MG63 (cell line): Measurements from ENCODE around the gene SLC4A3. TPM values are rescaled to one million over a fixed set of nuclear protein-coding genes. Genes with fewer than 3 reads are reported as not detected.

Experiments
- DNase-seq: peaks from one replicate; pipeline ENCODE4 v3.0.0-alpha.2; 2020
- H3K27me3 ChIP-seq: fragments of 250-450 bp; sonication (Bioruptor Pico); 2 replicates; pipeline ENCODE4 v1.5.1; 2020; ENCODE audit warnings: mild to moderate bottlenecking, moderate library complexity
- H3K36me3 ChIP-seq: fragments of 250-450 bp; sonication (Bioruptor Pico); 2 replicates; pipeline ENCODE4 v1.5.1; 2020; ENCODE audit warnings: mild to moderate bottlenecking, moderate library complexity
- H3K4me3 ChIP-seq: fragments of 250-450 bp; sonication (Bioruptor Pico); 2 replicates; pipeline ENCODE4 v1.5.1; 2020; ENCODE audit warnings: mild to moderate bottlenecking, moderate library complexity
- H3K9me3 ChIP-seq: fragments of 250-450 bp; sonication (Bioruptor Pico); 2 replicates; pipeline ENCODE4 v1.5.1; 2020; ENCODE audit warnings: mild to moderate bottlenecking, moderate library complexity
- total RNA-seq: library from RNA; depleted of rRNA; stranded (reverse); fragments of >200 nt; shearing (Covaris generic); gene quantifications from 2 replicates; pipeline ENCODE4 v1.2.3, GENCODE V29; 2014; ENCODE audit warnings: low replicate concordance

The SLC4A3 gene
- total RNA-seq, 1 experiment from 2014 or later, result 3.0 TPM

DNA sequence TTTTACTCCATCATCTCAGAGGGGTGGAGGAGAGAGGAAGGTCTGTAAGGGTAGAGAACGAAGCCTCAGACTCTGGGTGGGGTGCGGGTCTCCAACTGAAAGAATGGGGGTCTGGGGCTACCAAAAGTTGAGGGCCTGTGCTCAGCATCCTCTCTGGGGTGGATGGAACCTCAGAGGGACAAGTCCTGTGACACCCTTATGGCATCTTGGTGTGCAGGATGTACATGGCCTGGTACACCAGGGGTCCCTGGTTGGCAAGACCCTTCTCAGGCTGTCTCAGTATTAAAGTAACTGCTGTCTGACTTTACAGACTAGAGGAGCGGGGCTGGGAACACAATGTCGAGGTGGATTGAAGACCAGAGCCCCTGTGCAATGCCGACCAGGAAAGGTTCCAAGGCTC, 2.3 kb upstream of the SLC4A3 start:
- Histone ChIP-seq H3K9me3 (no peaks in the 10 kb centered on the region), H3K4me3 (no peak overlapping the region), H3K36me3 (no peaks in the 10 kb centered on the region), H3K27me3 (no peaks in the 10 kb centered on the region)
- no peak for DNase-seq

DNA sequence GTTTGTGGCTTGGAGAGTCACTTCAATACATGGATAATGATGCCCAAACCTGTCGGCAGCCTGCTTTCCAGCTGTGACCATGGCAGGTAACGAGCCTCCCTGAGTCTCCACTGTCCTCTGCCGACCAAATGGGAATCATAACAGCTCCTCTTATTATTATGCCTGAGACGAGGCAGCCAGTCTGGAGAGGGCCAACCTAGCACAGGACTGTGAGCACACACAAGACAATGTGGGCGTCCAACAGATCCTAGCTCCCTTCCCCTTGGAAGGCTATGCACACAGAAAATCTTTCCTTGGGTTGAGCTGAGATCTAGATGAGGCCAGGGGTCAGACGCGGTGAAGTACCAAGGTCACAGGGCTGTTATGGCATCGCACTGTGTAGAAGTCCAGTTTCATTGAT, 890 bp upstream of the SLC4A3 start:
- no peaks in the 10 kb centered on the region for H3K9me3 ChIP-seq
- no peaks in the 10 kb centered on the region for H3K27me3 ChIP-seq
- no peaks in the 10 kb centered on the region for H3K36me3 ChIP-seq
- H3K4me3 ChIP-seq, result no peak overlapping the region
- DNase-seq, result no peak

DNA sequence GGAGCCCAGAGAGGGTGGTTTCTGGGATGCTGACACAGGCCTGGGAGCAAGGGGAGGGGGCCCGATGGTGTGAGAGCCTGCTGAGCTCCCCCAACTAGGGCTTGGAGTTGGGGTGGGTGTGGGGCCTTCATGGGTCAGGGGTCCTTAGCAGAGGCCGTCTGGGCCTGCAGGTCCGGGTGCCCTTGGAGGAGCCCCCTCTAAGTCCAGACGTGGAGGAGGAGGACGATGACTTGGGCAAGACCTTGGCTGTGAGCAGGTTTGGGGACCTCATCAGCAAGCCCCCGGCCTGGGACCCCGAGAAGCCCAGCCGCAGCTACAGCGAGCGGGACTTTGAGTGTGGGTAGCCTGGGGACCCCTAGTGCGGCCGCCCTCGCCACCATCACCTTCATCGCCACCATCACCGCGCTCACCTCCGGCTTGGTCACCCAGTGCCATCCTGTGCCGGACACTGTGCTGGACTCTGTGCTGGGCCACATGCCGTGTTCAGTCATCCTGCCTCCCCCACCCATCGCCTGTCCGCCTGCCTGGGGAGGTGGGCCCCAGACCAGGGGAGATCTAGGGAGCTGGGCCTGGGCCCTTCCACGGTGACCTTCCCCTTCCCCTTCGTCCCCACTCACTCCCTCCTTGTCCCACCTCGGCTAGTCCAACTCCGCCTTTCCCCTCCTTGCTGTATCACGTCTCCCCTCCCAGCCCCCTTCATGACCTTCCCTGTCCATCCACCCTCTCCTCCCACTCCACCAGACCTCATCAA, 980 bp downstream of the SLC4A3 start:
- H3K9me3 ChIP-seq, result no peaks in the 10 kb centered on the region
- peak overlapping the region; percentile 50 for H3K4me3 ChIP-seq
- H3K27me3 ChIP-seq, result no peaks in the 10 kb centered on the region
- no peak for DNase-seq
- no peaks in the 10 kb centered on the region for H3K36me3 ChIP-seq

DNA sequence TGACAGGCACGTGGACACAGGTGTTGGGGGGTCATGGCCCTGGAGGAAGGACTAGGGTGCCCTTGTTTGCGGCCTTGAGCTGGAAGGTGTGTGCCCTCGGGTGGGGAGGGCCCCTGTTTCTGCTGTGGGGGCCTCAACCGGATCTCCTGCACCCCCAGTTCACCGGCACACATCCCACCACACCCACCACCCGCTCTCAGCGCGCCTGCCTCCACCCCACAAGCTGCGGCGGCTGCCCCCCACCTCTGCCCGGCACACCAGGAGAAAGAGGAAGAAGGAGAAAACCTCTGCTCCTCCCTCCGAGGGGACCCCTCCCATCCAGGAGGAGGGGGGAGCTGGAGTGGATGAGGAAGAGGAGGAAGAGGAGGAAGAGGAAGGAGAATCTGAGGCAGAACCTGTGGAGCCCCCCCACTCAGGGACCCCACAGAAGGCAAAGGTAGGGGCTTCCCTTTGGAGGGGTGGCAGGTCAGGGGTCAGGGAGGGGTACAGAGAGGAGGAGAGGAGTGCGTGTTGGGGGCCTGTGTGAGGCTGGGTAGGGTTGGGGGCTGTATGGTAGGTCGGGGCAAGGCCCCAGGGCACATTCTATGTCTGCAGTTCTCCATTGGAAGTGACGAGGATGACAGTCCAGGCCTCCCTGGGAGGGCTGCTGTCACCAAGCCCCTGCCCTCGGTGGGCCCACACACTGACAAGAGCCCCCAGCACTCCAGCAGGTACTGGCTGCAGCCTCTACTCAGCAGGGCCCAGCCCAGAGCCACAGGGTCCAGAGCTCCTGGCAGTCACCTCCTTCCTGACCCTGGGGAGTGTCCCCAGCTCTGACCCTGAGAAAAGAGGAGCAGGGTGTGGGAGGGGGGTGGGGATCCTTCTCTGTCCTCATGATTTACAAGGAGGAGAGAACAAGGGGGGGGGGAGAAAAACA, 1.8 kb downstream of the SLC4A3 start:
- Histone ChIP-seq H3K9me3 (no peaks in the 10 kb centered on the region), H3K36me3 (no peaks in the 10 kb centered on the region), H3K4me3 (no peak overlapping the region), H3K27me3 (no peaks in the 10 kb centered on the region)
- DNase-seq, result no peak

DNA sequence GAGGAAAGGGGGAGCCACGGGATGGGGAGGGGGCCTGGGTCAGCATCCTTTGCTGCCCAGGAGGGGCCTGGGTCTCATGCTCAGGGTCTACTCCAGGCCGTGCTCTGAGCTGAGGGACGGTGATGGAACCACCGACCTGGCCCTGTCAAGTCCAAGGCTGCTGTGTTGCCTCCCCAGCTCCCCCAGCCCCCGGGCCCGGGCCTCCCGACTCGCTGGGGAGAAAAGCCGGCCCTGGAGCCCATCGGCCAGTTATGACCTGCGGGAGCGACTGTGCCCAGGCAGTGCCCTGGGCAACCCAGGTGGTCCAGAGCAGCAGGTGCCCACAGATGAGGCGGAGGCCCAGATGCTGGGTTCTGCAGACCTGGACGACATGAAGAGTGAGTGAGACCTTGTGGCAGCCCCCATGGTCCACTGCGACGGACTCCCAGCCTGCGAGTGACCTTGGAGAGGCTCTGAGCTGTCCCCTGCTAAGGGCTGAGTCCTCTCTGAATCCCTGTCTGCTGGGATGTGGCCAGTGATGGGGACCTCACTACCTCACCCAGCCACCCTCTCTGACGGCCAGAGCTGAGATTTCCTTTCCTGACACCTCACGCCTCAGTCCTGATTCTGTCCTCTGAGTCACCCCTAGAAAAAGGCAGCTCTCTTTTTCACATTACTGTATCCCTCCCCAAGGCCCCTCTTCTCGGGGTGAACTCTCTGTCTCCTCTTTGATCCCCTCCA, 2.7 kb downstream of the SLC4A3 start:
- Histone ChIP-seq H3K36me3 (no peaks in the 10 kb centered on the region), H3K4me3 (no peak overlapping the region), H3K27me3 (no peaks in the 10 kb centered on the region), H3K9me3 (no peaks in the 10 kb centered on the region)
- no peak for DNase-seq

DNA sequence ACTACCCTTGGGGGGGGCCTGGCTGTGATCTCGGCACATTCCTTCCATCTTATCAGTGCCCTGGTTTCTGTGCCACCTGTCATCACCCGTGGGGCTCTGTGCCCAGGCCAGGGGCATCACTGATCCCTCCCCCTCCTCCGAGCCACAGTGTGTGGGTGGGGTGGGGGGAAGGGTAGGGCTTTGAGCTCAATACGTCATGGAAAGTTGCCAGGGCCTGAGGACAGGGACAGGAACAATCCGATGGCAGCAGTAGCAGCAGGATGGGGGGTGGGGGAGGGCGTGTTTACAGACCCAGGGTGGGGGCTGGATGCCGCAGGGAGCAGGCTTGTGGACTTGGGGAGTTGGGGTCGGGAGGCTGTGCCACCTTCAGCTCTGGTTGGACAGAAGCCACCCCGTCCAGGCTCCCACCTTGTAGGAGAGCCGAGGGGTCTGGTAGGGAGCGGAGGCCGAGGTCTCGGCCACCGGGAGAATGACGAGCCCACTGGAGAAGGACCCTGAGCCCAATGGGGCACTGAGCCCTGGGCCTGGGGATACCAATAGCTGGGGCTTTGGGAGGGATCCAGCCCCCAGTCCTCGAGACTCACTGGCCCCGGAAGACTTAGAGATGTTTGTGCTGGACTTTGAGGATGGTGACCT, 3.5 kb downstream of the SLC4A3 start:
- no peaks in the 10 kb centered on the region for H3K36me3 ChIP-seq
- no peaks in the 10 kb centered on the region for H3K9me3 ChIP-seq
- H3K4me3 ChIP-seq, result no peak overlapping the region
- no peaks in the 10 kb centered on the region for H3K27me3 ChIP-seq
- DNase-seq, result no peak

DNA sequence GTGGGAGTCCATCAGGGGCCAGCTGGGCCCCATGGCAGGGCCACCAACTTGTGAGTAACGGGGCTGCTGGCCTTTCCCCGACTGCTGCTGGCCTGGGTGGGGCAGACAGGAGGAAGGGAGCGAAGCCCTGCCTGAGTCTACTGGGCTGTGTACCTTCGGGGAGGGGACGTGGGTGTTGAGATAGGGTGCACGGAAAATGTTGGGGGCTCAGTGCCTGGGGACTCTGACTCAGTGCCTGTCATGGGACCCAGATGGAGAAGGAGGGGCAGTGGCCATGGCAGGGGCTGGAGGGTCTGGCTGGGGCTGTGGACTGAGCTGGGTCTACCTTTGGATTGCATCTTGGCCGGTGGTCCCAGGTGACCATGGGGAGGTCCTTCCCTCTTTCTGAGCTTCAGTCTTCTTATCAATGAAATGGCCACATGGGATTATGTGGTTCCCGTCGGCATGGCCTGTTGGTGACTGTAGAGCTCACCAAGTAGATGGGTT, 4.0 kb downstream of the SLC4A3 start:
- H3K4me3 ChIP-seq, result no peak overlapping the region
- H3K9me3 ChIP-seq, result no peaks in the 10 kb centered on the region
- H3K27me3 ChIP-seq, result no peaks in the 10 kb centered on the region
- no peaks in the 10 kb centered on the region for H3K36me3 ChIP-seq
- DNase-seq, result no peak

DNA sequence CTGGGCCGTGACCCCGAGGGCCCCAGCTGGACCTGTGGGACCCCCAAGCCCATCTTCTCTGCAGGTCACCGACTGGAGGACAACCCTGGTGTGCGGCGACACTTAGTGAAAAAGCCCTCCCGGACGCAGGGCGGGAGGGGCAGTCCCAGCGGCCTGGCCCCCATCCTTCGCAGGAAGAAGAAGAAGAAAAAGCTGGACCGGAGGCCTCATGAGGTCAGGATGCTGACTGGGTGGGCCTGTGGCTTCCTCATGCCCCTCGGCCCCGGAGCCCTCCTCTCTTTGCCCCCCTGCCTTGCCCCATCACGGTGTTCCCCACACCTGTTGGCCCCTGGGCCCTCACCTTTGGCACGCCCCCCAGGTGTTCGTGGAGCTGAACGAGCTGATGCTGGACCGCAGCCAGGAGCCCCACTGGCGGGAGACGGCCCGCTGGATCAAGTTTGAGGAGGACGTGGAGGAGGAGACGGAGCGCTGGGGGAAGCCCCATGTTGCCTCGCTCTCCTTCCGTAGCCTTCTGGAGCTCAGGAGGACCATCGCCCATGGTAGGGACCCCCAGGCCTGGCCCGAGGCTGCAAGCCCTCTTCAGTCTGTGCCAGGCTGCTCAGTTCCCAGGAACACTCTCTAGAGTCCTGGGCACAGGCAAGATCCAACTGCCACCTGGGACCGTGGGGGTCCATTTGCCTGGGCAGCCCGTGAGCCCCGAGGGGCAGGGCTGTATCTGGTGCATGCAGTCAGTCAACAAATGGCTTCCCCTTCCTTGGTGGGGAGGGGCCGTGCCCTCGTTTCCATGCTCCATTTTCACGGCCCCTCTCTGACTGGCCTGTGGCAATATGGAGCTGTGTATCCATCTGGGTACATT, 4.7 kb downstream of the SLC4A3 start:
- no peaks in the 10 kb centered on the region for H3K36me3 ChIP-seq
- no peaks in the 10 kb centered on the region for H3K27me3 ChIP-seq
- no peaks in the 10 kb centered on the region for H3K9me3 ChIP-seq
- no peak for DNase-seq
- no peak overlapping the region for H3K4me3 ChIP-seq

DNA sequence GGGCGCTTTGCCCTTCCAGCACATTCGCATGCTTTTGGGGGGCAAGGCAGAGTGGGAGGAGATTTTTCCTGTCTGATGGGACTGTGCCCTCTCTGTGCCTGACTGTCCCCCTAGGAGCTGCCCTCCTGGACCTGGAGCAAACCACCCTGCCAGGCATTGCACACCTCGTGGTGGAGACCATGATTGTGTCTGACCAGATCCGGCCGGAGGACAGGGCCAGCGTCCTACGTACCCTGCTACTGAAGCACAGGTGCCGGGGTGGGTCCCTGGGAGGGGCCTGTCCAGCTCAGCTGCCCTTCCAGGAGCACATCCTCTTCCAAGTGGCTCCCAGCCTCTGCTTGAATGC, 5.3 kb downstream of the SLC4A3 start:
- H3K36me3 ChIP-seq, result no peaks in the 10 kb centered on the region
- no peaks in the 10 kb centered on the region for H3K27me3 ChIP-seq
- H3K4me3 ChIP-seq, result no peak overlapping the region
- H3K9me3 ChIP-seq, result no peaks in the 10 kb centered on the region
- no peak for DNase-seq

DNA sequence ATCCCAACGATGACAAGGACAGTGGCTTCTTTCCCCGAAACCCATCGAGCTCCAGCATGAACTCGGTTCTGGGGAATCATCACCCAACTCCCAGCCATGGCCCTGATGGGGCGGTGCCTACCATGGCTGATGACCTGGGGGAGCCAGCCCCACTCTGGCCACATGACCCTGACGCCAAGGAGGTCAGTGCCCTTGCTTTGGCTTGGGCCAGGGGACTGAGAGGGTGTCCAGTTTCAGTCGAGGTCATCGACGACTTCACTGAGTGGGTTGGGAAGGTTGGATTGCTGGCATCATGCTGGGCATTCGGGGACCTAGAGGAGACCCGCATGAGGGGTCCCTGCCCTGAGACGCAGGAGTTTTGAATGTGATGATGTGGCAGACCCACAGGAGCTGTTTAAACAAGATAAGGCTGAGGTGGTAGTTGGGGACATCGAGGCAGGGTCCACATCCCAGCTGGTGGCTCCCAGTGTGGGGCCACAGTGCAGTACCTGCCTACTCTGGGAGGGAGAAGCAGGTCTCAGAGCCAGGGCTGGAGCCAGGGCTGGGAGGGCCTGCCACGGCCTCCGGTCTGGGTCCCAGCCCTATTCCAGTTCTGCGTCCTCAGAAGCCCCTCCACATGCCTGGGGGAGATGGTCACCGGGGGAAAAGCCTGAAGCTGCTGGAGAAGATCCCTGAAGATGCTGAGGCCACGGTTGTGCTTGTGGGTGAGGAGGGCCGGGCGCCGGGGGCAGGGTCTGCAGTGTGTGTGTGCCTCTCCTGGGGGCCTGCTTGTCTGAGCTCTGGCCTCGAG, 6.0 kb downstream of the SLC4A3 start:
- H3K4me3 ChIP-seq, result no peak overlapping the region
- no peaks in the 10 kb centered on the region for H3K36me3 ChIP-seq
- no peaks in the 10 kb centered on the region for H3K9me3 ChIP-seq
- H3K27me3 ChIP-seq, result no peaks in the 10 kb centered on the region
- no peak for DNase-seq

DNA sequence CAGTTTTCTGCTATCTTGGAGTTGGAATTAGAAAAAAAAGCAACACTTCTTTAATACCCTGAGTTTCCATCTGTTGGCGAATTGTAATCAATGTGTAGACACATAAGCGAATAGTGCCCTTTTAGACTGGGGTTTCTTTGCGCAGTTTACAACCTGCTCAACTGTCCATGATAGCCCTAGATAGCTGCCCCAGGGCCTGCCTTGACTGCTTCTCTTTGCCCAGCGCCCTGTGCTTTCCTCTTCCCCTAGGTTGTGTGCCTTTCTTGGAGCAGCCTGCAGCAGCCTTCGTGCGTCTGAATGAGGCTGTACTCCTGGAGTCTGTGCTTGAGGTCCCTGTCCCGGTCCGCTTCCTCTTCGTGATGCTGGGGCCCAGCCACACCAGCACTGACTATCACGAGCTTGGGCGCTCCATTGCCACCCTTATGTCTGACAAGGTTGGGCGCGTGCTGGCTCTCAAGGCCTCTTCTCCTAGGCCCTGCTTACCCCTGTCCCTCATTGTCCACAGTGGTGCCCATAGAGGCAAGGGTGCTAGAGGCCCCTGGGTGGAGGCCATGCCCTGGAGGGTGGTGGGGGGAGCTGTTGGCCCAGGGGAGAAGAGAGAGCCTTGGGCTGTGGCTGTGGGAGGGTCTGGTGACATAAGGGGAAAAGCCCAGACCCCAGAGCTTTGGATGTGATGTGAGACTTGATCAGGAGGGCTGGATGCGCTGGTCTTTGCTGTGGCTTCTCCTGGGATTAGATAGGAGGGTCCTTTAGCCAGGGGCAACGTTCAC, 6.9 kb downstream of the SLC4A3 start:
- H3K36me3 ChIP-seq, result no peaks in the 10 kb centered on the region

DNA sequence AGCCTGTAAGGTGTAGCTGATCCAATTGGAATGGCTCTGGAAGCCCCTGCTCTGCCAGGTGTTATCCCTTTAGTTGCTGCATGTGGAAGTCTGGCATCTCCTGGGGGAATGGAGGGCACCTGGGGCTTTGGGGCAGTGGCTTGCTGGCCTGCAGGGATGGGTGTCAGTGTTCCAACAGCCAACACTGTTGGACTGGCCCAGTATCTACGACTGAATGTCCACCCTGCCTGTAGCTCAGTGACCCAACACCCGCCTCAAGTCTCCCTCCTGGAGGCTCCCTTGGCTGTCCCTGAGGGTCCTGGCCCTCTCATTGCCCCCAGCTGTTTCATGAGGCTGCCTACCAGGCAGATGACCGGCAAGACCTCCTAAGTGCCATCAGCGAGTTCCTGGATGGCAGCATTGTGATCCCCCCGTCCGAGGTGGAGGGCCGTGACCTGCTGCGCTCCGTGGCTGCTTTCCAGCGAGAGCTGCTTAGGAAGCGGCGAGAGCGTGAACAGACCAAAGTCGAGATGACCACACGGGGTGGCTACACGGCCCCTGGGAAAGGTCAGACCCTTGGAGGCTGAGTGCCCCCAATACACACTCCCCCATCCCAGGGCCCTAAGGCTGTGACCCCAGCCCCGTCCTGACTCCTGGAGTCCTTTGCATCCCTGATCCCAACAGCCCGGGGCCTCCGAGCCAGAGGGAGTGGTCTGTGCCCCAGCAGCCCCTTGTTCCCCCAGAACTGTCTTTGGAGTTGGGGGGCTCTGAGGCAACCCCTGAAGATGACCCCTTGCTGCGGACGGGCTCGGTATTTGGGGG, 7.7 kb downstream of the SLC4A3 start:
- no peak for DNase-seq

More for the DNA sequence above, 6.9 kb downstream of the SLC4A3 start:
- H3K9me3 ChIP-seq, result no peaks in the 10 kb centered on the region
- DNase-seq, result no peak
- H3K4me3 ChIP-seq, result no peak overlapping the region
- no peaks in the 10 kb centered on the region for H3K27me3 ChIP-seq

DNA sequence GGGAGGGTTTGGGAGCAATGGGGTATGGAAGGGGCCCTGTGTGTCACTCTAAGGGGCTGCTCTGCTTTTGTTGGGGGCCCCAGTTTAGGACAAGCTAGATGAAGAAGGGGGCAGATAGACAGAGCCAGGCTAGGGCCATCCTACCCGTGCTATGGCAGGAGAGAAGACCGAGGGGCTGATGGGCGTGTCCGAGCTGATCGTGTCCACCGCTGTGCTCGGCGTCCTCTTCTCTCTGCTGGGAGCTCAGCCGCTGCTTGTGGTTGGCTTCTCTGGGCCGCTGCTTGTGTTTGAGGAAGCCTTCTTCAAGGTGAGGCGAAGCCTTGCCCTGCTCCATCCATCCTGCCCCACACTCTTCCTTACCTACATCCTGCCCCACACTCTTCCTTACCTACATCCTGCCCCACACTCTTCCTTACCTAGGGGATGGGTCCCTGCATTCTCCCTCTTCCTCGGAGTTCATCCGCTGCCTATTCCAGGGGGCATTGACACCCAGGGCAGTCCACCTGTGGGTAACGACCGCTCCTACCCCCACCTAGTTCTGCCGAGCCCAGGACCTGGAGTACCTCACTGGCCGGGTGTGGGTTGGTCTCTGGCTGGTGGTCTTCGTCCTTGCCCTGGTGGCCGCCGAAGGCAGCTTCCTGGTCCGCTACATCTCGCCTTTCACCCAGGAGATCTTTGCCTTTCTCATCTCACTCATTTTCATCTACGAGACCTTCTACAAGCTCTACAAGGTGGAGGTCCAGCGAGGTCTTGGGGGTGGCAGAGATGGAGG, 8.9 kb downstream of the SLC4A3 start:
- Histone ChIP-seq H3K27me3 (no peaks in the 10 kb centered on the region), H3K4me3 (no peak overlapping the region), H3K36me3 (no peaks in the 10 kb centered on the region), H3K9me3 (no peaks in the 10 kb centered on the region)
- no peak for DNase-seq

More for the DNA sequence above, 7.7 kb downstream of the SLC4A3 start:
- Histone ChIP-seq H3K27me3 (no peaks in the 10 kb centered on the region), H3K9me3 (no peaks in the 10 kb centered on the region), H3K4me3 (no peak overlapping the region), H3K36me3 (no peaks in the 10 kb centered on the region)
